Measurements from ENCODE around the gene ATP10B.
"Not testable (repeated sequence)": the region's sequence is repeated elsewhere in the genome, so short reads cannot be mapped to it uniquely, and the experiment has no call there.

ATP10B gene

DNA sequence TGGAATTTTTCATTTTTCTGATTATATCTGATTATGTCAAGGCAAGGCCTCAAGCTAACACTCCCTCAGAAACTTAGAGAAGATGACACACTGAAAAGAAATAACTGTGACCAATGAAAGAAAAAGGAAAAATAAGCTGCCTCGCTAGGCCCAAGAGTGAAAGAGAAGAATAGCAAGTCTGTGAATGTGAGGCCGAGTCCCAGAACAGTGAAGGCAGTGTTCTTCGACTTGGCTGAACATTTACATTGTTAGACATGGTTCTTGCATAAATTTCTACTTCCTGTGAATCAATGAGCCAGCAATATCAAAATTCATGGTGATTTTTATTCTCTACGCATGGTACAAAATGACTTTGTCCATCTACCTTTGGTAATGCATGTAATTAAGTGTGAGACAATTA, at the start of gene ATP10B:
Gene ATP10B, minus strand, starts transcription at position 163 of the 400 bp plus-strand sequence. CDS start 164,137 bp downstream, outside the sequence.
- no peak for DNase-seq

DNA sequence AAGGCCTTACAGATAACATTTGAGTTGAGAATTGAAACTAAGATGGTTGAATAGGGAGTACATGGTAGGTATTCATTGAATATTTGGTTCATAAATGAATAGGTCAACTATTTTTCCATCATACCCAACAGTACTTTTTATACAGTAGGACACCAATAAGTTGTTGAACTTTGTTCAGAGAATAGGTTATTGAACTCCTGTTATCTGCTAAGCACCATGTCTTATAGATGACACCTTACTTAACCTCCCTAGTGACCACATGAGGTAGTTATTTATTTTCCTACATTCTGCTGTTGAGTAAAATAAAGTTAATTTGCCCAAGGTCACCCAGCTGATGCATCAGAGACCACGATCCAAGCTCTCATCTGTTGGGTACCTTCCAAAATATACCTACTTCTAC, 49.6 kb upstream of the ATP10B start:
- no peak for DNase-seq

DNA sequence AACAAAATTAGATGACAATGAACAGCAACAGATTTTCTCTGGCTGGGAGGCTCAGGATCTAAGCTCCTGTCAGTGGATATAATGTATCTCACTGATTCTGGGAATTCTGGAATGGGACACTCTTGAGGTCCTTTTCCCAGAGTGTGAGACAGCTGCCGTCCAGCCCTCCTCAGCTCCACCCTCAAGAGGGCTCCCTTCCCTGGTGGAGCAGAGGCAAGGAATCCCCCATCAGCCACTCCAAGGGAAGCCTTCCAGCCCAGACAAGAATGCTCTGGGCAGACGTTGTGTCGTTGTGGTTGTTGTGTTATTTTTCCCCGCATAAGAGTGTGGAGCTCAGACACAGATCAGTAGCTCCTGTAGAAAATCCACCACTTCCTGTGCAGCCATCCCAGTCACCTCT, 47.7 kb upstream of the ATP10B start:
- DNase-seq = no peak

GRCh38 chr5:160893180-160893964, 41.4 kb upstream of the ATP10B start:
- DNase-seq = not testable (repeated sequence)

- DNase-seq = no peak
Observed at GRCh38 chr5:160887780-160888179, 35.8 kb upstream of the ATP10B start.

- DNase-seq = not testable (repeated sequence)
Observed at GRCh38 chr5:160873560-160874200, 21.7 kb upstream of the ATP10B start.

- DNase-seq = no peak
Observed at GRCh38 chr5:160869989-160870521, 18.0 kb upstream of the ATP10B start.

DNA sequence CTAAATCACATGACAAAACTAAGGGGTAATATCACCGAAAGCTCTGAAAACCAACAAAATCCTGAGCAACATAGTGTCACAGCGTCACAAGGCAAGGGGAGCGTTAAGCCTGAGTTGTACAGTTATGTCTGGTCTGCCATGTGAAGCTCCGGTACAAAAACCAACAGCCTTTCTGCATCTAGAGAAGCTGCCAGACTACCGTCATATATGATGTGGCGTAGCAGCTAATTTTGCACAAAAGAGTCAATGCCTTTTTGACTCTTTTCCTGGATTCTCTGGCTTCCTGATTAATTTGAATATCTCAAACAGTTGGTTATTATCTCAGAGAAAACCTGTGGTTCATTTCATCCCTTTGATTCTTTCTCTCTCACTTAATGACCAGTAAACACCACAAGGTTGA, 16.0 kb upstream of the ATP10B start:
- no peak for DNase-seq

- no peak for DNase-seq
Observed at GRCh38 chr5:160851451-160851850, 560 bp downstream of the ATP10B start.

GRCh38 chr5:160850421-160850820, 1.6 kb downstream of the ATP10B start:
- DNase-seq = no peak

GRCh38 chr5:160847526-160848085, 4.4 kb downstream of the ATP10B start:
- DNase-seq = no peak

- no peak for DNase-seq
Observed at GRCh38 chr5:160846642-160847041, 5.4 kb downstream of the ATP10B start.

- no peak for DNase-seq
Observed at GRCh38 chr5:160844177-160844576, 7.8 kb downstream of the ATP10B start.

DNA sequence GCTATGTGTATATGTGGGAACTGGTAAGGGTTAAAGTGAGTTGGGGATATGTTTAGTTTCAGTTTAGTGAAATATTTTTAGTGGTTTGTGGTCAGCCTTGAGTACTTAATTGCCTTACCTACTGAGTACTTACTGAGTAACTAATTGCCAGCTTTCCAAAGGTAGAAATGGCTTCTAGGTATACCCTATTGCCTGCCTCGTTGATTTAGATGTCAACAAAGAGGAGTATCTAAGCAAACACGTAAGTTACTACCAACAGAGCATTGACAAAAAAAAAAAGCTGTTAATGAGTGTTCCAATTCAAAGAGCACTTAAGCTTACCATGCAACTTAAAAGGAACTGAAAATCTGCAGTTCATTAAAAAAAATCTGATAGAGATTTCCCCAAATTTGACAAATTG, 8.8 kb downstream of the ATP10B start:
- DNase-seq = no peak

DNA sequence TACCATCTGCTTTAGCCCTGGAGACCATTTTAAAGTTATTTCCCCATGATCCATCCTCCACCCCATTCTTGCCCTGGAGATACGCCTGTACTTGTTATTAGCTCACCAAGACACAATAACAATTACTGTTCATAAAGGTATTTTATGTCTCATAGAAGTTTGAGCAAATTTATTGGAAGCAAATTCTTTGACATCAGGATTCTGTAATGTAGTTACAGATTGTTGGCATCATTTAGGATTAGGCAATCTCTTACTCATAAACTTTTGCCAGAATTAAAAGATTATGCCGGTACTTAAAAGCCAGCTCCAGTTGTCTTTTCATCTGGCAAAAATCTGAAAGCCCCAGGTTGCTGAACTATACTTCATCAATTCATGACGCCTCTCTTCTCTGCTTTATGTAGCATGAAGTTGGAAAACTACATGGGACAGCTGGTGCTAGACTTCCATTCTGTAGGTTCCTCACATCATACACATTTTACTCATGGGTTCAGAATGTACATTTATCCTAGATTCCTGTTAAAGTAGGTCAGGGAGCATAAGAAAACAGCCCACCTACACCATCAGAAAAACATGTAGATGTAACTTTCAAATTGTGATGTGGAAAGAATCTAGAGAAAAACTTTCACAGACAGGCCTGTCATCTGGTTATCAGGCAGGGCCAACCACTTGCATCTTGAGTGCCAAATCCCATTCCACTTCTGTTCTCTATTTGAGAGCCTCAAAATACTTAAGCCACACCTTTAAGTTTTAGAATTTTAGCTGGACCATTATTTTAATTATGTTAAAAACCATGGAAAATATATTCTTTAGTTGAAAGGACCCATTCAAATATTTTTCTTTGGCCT, 14.0 kb downstream of the ATP10B start:
- DNase-seq = no peak

DNA sequence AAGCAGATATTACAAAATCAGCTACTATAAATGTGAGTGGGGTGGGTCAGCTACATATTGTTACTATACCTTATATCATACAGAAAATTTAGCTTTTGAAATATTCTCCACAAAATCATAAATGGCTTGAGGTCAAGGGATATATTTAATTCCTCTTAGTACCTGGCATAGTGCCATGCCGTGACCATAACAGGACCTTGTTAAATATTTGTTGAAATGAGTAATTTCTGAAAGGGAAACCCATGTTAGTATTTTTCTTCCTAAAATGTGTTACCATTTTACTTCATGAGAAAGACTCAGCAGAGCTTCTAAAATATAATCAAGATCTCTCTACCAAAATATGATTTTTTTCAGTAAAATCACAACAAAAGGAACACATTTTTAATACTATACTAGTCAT, 14.8 kb downstream of the ATP10B start:
- no peak for DNase-seq

- no peak for DNase-seq
Observed at GRCh38 chr5:160835818-160836528, 16.0 kb downstream of the ATP10B start.

DNA sequence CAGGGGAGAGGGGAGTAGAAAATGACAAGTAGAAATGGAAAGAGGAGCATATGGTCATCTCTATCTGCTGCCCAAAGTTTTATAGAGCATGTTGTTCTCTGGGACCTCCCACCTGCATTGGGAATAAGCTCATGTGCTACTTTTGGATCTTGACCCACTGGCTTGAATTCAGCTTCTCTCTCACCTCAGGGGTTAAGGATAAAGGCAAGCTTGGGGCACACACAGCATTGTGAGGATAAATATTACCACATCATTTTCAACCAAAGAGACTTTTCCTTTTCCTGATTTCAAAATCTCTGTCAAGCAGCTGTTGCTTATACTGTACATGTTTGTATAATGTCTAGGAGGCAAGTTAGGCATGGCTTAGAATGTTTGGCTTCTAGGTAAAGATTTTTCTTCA, 16.6 kb downstream of the ATP10B start:
- no peak for DNase-seq

GRCh38 chr5:160833806-160834205, 18.2 kb downstream of the ATP10B start:
- no peak for DNase-seq

DNA sequence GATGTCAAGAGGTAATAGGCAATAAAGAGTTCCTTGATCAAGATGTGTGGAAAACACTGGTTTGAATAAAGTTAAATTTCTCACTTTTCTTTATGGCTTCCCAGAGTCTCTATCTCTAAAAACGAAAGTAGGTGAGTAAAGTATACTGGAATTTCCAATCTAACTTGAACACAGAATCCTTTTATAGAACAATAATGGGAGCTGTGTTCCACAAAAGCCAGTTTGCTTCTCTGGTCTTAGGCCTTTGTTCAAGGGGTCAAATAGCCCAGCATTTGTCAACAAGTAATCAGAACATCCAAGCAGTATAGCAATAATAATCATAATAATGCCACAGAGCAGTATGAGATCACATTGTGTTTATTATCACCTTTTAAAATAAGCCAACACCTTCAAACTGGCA, 20.2 kb downstream of the ATP10B start:
- no peak for DNase-seq

DNA sequence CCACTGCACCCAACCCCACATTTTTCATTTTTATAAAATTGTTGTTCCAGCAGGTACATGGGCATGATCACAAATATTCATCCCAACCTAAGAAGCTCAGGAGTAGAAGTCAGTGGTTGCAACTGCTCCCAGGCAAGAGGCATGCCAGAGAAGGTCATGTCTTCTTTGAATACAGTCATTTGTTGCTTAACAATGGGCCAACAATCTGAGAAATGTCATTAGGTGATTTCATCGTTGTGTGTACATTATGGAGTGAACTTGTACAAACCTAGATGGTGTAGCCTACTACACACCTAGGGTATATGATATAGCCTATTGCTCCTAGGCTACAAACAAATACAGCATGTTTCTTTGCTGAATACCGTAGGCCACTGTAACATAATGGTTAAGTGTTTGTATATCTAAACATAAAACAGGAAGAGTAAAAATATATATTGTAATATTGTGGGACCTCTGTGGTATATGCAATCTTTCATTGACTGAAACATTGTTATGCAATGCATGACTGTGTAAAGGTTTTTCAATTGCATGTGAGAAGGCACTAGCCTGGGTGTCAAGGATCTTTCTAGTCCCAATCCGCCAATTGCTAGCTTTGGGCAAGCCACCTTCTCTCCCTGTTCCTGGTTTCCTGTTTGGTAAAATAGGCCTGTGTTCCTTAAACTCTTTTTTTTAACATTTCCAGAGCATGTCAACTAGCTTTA, 27.6 kb downstream of the ATP10B start:
- no peak for DNase-seq

- DNase-seq = not testable (repeated sequence)
Observed at GRCh38 chr5:160812996-160813395, 39.0 kb downstream of the ATP10B start.
